GM08714 (cell line): ENCODE data around the gene IQGAP1.
"Not testable (repeated sequence)": the region's sequence is repeated elsewhere in the genome, so short reads cannot be mapped to it uniquely, and the experiment has no call there.

Experiments
- H3K4me3 ChIP-seq: fragments of 200-500 bp; sonication (Bioruptor generic); 2 replicates; pipeline ENCODE4 v1.5.1; 2014; ENCODE audit warnings: mild to moderate bottlenecking, low read length, inconsistent platforms
- ZNF274 ChIP-seq: IDR thresholded peaks from 2 replicates; pipeline ENCODE4 v1.6.1; 2012; ENCODE audit warnings: mild to moderate bottlenecking, low read depth, low read length

Gene IQGAP1, protein sequence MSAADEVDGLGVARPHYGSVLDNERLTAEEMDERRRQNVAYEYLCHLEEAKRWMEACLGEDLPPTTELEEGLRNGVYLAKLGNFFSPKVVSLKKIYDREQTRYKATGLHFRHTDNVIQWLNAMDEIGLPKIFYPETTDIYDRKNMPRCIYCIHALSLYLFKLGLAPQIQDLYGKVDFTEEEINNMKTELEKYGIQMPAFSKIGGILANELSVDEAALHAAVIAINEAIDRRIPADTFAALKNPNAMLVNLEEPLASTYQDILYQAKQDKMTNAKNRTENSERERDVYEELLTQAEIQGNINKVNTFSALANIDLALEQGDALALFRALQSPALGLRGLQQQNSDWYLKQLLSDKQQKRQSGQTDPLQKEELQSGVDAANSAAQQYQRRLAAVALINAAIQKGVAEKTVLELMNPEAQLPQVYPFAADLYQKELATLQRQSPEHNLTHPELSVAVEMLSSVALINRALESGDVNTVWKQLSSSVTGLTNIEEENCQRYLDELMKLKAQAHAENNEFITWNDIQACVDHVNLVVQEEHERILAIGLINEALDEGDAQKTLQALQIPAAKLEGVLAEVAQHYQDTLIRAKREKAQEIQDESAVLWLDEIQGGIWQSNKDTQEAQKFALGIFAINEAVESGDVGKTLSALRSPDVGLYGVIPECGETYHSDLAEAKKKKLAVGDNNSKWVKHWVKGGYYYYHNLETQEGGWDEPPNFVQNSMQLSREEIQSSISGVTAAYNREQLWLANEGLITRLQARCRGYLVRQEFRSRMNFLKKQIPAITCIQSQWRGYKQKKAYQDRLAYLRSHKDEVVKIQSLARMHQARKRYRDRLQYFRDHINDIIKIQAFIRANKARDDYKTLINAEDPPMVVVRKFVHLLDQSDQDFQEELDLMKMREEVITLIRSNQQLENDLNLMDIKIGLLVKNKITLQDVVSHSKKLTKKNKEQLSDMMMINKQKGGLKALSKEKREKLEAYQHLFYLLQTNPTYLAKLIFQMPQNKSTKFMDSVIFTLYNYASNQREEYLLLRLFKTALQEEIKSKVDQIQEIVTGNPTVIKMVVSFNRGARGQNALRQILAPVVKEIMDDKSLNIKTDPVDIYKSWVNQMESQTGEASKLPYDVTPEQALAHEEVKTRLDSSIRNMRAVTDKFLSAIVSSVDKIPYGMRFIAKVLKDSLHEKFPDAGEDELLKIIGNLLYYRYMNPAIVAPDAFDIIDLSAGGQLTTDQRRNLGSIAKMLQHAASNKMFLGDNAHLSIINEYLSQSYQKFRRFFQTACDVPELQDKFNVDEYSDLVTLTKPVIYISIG (N-terminal part only)

DNA sequence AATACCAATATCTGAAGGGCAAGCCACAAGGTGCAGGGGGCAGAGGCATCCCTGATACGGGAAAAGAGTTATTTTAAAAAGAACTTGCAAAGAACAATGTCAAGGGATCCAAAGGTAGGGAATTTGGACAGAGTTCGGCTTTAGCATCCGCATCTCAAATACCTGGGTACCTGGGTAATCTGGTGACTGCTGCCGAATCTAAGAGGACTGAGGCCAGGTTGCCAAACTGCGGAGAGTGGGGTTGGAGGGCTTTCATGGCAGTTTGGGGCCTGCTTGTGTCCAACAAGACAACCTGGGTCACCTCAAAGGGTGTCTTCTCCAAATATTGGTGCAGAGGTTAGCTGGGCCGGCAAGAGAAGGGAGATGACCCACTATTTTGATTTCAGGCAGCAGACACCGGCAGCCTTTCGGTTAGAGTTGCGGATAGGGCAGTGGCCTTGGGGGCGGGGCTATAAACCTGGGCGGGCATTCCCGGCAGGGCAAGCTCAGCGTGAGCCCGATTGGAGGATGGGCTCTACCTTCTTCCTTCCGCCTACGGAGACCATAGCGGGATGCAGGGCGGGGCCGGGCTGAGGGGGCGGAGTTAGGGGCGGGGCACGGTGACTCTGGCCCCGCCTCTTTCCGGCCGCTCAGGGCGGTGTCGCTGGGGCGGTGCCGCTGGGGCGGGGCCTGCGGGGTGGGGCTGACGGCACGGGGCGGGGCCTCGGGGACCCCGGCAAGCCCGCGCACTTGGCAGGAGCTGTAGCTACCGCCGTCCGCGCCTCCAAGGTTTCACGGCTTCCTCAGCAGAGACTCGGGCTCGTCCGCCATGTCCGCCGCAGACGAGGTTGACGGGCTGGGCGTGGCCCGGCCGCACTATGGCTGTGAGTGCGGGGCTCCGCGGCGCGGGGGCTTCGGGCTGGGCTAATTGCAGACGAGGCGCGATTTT lies at the start of gene IQGAP1:
Gene IQGAP1 (plus strand): TSS at position 709 of the 928 bp plus-strand sequence. CDS start 100 bp downstream, at position 809.
- TF ChIP-seq ZNF274 = no peak

DNA sequence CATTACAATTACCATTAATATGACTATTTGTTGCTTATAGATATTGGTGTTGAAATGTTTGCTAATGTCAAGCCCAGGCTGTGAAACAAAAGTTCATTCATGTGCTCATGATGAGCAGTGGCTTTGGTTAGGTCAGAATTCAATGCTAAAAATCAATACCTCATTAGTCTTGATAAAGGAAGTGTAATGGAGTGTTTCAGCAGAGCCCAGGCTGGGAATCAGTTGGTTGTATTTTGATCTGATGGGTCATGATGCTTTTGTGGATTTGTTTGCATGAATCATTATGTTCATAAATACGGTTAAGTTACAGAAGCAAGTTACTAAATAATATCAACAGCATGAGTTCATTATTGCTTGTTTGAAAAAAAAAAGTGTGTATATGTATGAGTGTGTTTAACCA lies 49.5 kb upstream of the IQGAP1 start:
- H3K4me3 ChIP-seq = no peak overlapping the region
- TF ChIP-seq ZNF274 = no peak

More for the DNA sequence above, at the start of gene IQGAP1:
- H3K4me3 ChIP-seq = peak within 1 kb of the TSS; percentile 100

DNA sequence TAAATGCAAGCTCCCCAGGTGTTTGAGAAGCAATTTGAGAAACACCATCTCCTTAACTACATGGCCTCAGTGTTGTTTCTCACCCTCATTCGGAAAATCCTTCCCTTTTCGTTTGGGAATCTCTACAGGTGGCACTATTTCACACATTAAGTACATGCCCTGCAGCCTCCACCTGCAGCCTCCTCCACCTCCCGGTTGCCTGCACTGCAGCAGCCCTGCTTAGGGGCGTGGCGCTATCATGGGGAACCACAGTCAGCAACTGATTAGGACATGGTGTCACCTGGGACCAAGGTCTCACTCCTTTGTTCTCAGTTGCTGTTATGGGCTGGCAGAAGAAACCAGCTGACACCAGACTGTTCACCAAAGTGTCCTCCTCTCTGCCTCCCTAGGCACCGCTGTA lies 47.7 kb upstream of the IQGAP1 start:
- H3K4me3 ChIP-seq = no peak overlapping the region

DNA sequence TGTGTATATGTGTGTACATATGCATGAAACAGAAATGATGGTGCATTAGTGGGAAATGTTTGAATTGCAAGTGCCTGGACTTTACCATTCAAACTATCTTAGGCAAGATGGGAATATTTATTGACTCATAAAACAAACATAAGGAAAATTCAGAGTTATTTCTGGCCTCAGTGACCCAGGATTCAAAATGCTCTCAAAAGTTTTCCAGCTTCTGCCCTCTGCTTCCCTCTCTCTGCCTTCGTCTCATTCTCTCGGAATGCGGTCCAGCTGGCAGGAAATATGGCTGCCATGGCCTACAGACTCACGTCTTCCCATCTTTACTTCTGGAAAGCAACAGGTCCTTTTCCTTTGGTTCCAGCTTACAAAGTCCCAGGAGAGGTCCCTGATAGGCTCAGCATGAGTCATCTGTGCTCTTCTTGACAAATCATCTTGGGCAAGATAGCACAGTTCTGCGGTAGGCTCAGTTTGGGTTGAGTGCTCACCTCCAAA lies 44.7 kb upstream of the IQGAP1 start:
- no peak overlapping the region for H3K4me3 ChIP-seq
- no peak for TF ChIP-seq ZNF274

More for the DNA sequence above, 47.7 kb upstream of the IQGAP1 start:
- TF ChIP-seq ZNF274 = no peak

DNA sequence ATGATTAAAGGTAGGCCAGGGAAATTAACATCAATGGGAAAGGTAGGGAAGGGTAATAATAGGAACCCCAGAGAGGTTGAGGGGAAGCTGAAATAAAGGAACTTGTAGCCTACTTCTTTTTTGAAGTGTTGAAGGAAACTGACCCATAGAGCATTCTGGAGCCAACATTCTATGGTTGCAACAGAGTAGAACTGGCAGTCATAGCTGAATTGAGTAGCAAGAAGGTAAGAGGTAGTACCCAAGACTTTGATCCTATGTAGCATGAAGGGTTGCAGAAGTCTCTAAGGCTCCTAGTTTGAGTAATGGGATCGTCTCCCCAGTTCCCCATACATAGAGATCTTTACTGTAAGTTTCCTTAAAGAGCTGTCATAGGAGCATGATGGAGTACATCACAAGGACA lies 43.4 kb upstream of the IQGAP1 start:
- no peak overlapping the region for H3K4me3 ChIP-seq
- TF ChIP-seq ZNF274 = no peak

DNA sequence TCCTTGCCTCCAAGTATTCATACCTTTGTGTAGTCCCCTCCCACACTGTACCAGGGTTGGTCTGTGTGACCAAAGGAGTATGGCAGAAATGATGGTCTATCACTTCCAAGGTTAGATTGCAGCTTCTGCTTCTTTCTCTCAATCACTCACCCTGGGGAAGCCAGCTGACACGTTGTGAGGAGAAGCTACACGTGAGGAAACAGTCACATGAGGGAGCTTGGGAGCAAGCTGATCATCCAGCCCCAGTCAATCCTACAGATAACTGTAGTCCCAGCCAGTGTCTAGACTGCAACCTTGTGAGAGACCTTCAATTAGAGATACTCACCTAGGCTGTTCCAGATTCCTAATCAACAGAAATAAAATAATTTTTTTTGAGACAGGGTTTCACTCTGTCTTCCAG lies 42.2 kb upstream of the IQGAP1 start:
- no peak overlapping the region for H3K4me3 ChIP-seq
- TF ChIP-seq ZNF274 = no peak

DNA sequence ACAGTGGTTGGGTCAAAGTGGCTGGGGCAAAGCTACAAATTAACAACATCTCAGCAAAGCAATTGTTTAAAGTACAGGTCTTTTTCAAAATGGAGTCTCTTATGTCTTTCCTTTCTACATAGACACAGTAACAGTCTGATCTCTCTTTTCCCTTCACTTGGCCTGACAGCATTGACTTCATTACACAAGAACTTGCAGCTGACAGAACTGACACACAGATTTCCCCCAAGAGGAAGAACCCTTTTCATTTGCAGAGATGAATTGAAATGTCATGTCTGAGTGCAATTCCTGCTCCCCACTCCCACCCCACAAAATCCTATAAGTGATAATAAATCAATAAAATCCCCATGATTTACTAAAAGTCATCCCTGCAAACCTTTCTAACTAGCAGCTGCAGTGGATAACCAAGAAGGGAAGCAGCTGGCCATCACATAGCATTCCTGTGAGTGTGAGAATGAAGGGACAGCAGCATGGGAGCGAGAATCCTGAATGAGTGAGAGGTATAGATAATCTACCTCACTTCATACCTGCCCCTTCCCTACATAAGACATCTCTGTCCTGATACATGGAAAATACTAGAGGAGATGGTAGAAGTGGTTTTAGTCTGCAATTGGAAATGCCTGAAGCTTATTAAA lies 40.5 kb upstream of the IQGAP1 start:
- not testable (repeated sequence) for H3K4me3 ChIP-seq

DNA sequence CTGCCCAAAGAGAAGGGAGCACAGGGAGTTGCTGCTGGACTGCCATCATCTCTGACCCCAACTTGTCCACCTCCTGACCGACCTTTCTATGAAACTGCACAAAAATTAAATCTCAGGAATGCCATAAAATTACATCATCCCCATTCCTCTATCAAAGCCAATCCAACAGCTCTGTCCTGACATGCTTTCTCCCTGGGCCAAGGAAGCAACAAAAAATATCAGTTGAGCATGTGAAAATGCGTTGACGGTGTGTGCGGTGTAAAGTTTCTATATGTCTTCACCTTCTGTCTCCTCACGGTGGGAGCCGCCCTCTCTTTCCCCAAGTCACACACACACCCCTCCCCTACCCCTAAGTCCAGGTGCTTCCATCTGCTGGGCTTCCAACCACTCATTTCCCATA lies 39.6 kb upstream of the IQGAP1 start:
- H3K4me3 ChIP-seq = no peak overlapping the region
- TF ChIP-seq ZNF274 = no peak

DNA sequence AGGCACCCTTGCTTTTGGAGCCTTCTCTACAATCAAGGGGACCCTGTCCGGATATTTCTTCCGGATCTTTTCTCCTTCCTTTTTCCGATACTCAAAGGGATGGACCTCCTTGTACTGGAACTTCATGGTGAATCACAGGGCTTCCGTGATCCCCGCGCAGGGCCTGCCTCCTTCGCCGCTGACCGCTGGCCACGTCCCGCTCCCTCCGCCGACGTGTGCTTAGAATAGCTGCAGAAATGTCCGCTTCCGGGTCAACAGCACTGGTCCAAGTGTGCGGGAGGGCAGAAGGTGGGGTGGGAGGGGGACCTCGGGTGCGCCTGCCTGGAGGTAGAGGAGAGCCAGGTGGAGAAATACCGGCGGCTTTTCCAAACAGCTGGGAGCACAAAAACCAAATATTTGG lies 39.0 kb upstream of the IQGAP1 start:
- no peak overlapping the region for H3K4me3 ChIP-seq
- no peak for TF ChIP-seq ZNF274

DNA sequence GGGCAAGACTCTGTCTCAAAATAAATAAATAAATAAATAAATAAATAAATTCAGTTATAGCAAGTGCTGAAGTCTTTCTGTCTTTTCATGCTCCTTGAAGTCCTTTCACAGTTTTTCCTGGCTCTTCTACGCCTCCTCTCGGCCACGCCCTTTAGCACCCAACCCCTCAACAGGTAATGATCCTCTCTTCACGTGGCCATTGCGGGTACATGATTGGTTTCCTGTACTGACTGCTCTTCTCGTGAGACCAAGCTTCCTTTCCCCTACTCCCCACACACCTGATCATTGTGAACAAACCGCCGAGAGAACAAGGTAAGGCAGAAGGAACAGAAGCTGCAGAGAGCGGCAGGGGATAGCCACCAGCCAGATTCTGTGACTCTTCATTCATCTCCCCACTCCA lies 38.2 kb upstream of the IQGAP1 start:
- TF ChIP-seq ZNF274 = no peak
- H3K4me3 ChIP-seq = no peak overlapping the region

DNA sequence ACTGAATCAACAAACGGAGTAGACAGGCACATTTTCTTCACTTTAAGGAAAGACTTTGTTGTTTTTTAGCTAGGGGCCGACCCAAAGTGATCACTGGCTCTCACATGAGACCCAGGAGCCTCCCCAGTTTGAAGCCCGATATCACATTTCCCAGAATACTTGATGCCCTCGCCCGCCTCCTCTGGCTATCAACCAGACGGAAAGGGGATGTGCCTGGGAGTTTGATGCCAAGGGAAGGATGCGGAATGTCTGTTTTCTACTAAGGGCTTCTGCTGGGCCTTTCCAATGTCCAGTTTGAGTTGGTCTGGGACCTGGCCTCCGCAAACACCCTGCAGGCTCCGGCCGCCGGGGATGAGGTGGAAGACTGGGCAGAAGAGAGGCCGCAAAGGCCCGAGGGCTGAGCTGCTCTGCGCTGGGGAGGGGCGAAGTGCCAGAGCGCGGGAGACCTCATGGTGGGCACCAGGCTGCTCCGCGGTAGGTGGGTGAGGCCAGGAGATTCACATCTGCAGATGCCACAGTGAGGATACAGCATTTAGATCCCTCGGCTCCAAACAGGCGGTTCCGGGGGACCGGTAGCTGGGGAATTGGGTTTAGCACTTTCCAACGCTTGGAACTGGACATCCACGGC lies 36.4 kb upstream of the IQGAP1 start:
- peak overlapping the region; percentile 63; the same call in 1 of the 2 replicates for H3K4me3 ChIP-seq
- no peak for TF ChIP-seq ZNF274
